PFSK-1 (cell line): ENCODE data around the gene CLCN2.

Experiments used
- FOXP2 ChIP-seq: optimal IDR thresholded peaks from 2 replicates; pipeline ENCODE3; 2011; ENCODE audit warnings: borderline replicate concordance, control low read depth, inconsistent platforms; ENCODE audit not compliant: insufficient read depth; ENCODE audit errors: extremely low read length, extremely low read depth
- POLR2AphosphoS5 ChIP-seq: IDR thresholded peaks from 2 replicates; pipeline ENCODE4 v1.6.1; 2012; ENCODE audit warnings: low read depth, mild to moderate bottlenecking, control low read depth, low read length, moderate library complexity
- REST ChIP-seq, 2 experiments: IDR thresholded peaks; 2 replicates each; pipeline versions ENCODE4 v1.6.1 to v1.8.0; 2011 to 2012; ENCODE audit warnings: low read depth in 2 of 2, low read length in 2 of 2, control low read depth in 1 of 2, inconsistent platforms in 1 of 2, mild to moderate bottlenecking in 1 of 2, moderate library complexity in 1 of 2; ENCODE audit not compliant: insufficient read depth in 1 of 2
- SIN3A ChIP-seq: IDR thresholded peaks from 2 replicates; pipeline ENCODE4 v1.6.1; 2012; ENCODE audit warnings: mild to moderate bottlenecking, low read length, moderate library complexity, borderline replicate concordance; ENCODE audit not compliant: insufficient read depth
- TAF1 ChIP-seq: IDR thresholded peaks from 2 replicates; pipeline ENCODE4 v1.6.1; 2012; ENCODE audit warnings: low read length, control low read depth, borderline replicate concordance; ENCODE audit not compliant: insufficient read depth

CLCN2 gene

GRCh38 chr3:184322731-184323487 lies 38.5 kb downstream of the CLCN2 start:
- no peak for TF ChIP-seq POLR2AphosphoS5
- TF ChIP-seq REST (IDR thresholded peaks at IDR 0.05; ENCODE audit: insufficient read depth in 1 of 2, low read depth in 2 of 2, low read length in 2 of 2): no peak
- no peak for TF ChIP-seq TAF1
- no peak for TF ChIP-seq SIN3A
- TF ChIP-seq FOXP2: no peak

- no peak for TF ChIP-seq POLR2AphosphoS5
- no peak for TF ChIP-seq FOXP2
- no peak for TF ChIP-seq REST (IDR thresholded peaks at IDR 0.05; ENCODE audit: insufficient read depth in 1 of 2, low read depth in 2 of 2, low read length in 2 of 2)
- no peak for TF ChIP-seq SIN3A
- no peak for TF ChIP-seq TAF1
These were observed 39.7 kb downstream of the CLCN2 start for GRCh38 chr3:184321666-184322065.

- TF ChIP-seq FOXP2 (no peak), REST (IDR thresholded peaks at IDR 0.05; ENCODE audit: insufficient read depth in 1 of 2, low read depth in 2 of 2, low read length in 2 of 2) (no peak), POLR2AphosphoS5 (0 out of 2 replicates have a peak, but pooled peaks have one; percentile 11)
These were observed 41.3 kb downstream of the CLCN2 start for GRCh38 chr3:184320104-184320445.

GRCh38 chr3:184317201-184317600 lies 44.2 kb downstream of the CLCN2 start:
- no peak for TF ChIP-seq REST (IDR thresholded peaks at IDR 0.05; ENCODE audit: insufficient read depth in 1 of 2, low read depth in 2 of 2, low read length in 2 of 2)
- TF ChIP-seq SIN3A: no peak
- TF ChIP-seq TAF1: no peak
- no peak for TF ChIP-seq POLR2AphosphoS5
- TF ChIP-seq FOXP2: no peak

- TF ChIP-seq SIN3A (no peak), REST (IDR thresholded peaks at IDR 0.05; ENCODE audit: insufficient read depth in 1 of 2, low read depth in 2 of 2, low read length in 2 of 2) (no peak), FOXP2 (no peak), TAF1 (no peak), POLR2AphosphoS5 (no peak; the same call in 1 of the 2 replicates)
These were observed 44.6 kb downstream of the CLCN2 start for GRCh38 chr3:184316792-184317191.
